Left lung (tissue), 10 donors: ENCODE measurements around the gene METTL4. TPM values are rescaled to one million over a fixed set of nuclear protein-coding genes. Genes with fewer than 3 reads are reported as not detected.

Experiments used
- ATAC-seq: fragments of 200-7000 bp; cut with Tn5 transposase; one replicate; pipeline ENCODE4 v1.9.1; 2020; ENCODE audit warnings: moderate library complexity
- DNase-seq, 4 donors: peaks; one replicate each; pipeline ENCODE4 v3.0.0-alpha.2; 2013 to 2020
- H3K27ac ChIP-seq, 2 donors: fragments of 200-600 bp; sonication (generic) in 1 of 2; one replicate each; pipeline versions ENCODE4 v1.5.0 to v1.8.0; 2020 to 2021
- H3K27me3 ChIP-seq, 2 donors: fragments of 200-600 bp; sonication (generic) in 1 of 2; one replicate each; pipeline versions ENCODE4 v1.5.0 to v1.8.0; 2020 to 2021
- H3K36me3 ChIP-seq, 2 donors: fragments of 200-600 bp; sonication (generic) in 1 of 2; one replicate each; pipeline versions ENCODE4 v1.5.0 to v1.8.0; 2020 to 2021
- H3K4me1 ChIP-seq, 2 donors: fragments of 200-600 bp; one replicate each; pipeline ENCODE4 v1.8.0; 2021
- H3K4me3 ChIP-seq, 2 donors: fragments of 200-600 bp; sonication (generic) in 1 of 2; one replicate each; pipeline versions ENCODE4 v1.5.0 to v1.8.0; 2020 to 2021; ENCODE audit warnings: mild to moderate bottlenecking in 1 of 2
- H3K9me3 ChIP-seq, 2 donors: fragments of 200-600 bp; sonication (generic) in 1 of 2; one replicate each; pipeline versions ENCODE4 v1.5.0 to v1.8.0; 2020 to 2021
- intact Hi-C, 2 donors: fragments of 100-400 bp; cut with DNase I; formaldehyde crosslinking; loops; one replicate each; pipeline versions ENCODE4 v1.11.2 to v1.14.2; 2022
- polyA plus RNA-seq, 6 donors: library from polyadenylated mRNA; unstranded; fragments of 120-200 nt; gene quantifications; one replicate each; pipeline ENCODE4 v1.2.1, GENCODE V29; 2013; ENCODE audit not compliant: insufficient read length in 6 of 6
- total RNA-seq, 2 donors: library from RNA; stranded (reverse); fragmentation: NEBNext Ultra II Directional; extraction: Animal tissue kit (Norgen Biotek cat#: 25700); gene quantifications; one replicate each; pipeline ENCODE4 v1.2.1, GENCODE V29; 2021
- TF ChIP-seq, protein P1 (sequence below), 2 donors: fragments of 200-600 bp; sonication (generic) in 1 of 2; IDR thresholded peaks; one replicate each; pipeline versions ENCODE4 v1.5.0 to v1.8.0; 2021; ENCODE audit warnings: antibody characterized with exemption in 2 of 2
- donor health status: DM: no; HTN: yes; CAD: no.
- donor health status: DM: no; HTN: no; CAD: no.

METTL4 gene
- total and polyA plus RNA-seq, 8 donors: 8.7 to 23.6 (median 20.5) TPM

DNA sequence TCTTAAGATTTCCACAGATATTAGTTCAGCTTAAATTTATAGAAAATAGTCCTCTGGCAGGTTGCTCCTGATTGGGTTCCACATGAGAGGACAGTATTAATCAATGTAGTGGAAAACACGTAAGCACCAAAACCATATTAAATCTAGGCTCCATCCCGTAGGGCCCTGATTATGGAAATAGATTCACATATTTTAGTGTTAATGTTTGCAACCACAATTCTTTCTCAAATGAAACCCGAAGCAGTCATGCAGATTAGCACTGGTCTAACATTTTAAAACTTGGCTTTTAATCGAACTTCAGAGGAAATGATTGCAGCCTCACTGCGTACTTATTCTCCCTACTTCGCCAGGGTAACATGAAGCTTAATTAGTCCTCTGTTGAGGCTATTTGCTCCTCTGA is 60.9 kb downstream of the METTL4 start:
- Histone ChIP-seq H3K27me3 (no peaks in the 10 kb centered on the region), H3K36me3 (no peaks in the 10 kb centered on the region), H3K27ac (no peak overlapping the region), H3K4me3 (no peak overlapping the region), H3K9me3 (no peaks in the 10 kb centered on the region), H3K4me1 (peaks cover 0 to 5% of the 10 kb centered on the region in 2 donors)
- intact Hi-C loops: no loop called here
- ATAC-seq: no peak
- DNase-seq: no peak
- TF ChIP-seq, protein P1, sequence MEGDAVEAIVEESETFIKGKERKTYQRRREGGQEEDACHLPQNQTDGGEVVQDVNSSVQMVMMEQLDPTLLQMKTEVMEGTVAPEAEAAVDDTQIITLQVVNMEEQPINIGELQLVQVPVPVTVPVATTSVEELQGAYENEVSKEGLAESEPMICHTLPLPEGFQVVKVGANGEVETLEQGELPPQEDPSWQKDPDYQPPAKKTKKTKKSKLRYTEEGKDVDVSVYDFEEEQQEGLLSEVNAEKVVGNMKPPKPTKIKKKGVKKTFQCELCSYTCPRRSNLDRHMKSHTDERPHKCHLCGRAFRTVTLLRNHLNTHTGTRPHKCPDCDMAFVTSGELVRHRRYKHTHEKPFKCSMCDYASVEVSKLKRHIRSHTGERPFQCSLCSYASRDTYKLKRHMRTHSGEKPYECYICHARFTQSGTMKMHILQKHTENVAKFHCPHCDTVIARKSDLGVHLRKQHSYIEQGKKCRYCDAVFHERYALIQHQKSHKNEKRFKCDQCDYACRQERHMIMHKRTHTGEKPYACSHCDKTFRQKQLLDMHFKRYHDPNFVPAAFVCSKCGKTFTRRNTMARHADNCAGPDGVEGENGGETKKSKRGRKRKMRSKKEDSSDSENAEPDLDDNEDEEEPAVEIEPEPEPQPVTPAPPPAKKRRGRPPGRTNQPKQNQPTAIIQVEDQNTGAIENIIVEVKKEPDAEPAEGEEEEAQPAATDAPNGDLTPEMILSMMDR (IDR thresholded peaks at IDR 0.05): no peak

DNA sequence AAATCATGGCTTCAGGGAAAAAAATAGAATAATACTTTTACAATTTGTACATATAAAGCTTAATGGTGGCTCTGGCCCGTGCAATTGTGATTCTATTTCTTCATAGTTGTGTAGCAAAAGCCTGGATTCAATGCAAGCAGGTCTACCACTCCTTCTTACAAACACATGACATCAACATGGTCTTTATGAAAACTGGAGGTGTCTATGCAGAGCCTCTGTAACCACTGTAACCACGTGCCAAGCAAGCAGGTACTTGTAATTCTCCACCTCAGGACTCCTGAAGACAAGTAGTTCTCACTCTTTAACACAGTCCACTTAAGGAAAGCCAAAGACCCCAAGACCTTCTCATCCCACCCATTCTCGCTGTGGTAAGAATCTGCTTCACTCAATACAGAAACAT is 62.6 kb downstream of the METTL4 start:
- H3K36me3 ChIP-seq: no peaks in the 10 kb centered on the region
- no peak for DNase-seq
- H3K27ac ChIP-seq: no peak overlapping the region
- intact Hi-C loops: no loop called here
- TF ChIP-seq, protein P1 (IDR thresholded peaks at IDR 0.05): no peak
- H3K4me1 ChIP-seq: no peaks in the 10 kb centered on the region
- H3K4me3 ChIP-seq: no peak overlapping the region
- H3K9me3 ChIP-seq: no peaks in the 10 kb centered on the region
- H3K27me3 ChIP-seq: no peaks in the 10 kb centered on the region
- ATAC-seq: no peak

DNA sequence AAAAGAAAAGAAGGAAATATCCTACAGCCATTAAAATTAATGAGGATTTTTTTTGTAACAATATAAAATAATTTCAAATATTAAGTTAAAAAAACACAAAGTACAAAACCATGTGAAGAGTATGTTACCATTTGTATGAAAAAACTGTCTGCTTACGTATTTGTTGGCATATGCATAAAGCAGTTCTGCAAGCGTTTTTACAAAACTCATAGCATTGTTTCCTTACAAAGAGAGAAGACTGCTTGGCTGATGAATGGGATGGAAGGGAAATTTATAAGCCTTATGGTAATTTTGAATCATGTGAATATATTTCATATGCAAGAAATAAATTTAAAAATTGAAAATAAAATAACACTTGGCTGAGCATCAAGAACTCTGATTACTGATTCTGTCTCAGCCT is 63.1 kb downstream of the METTL4 start:
- DNase-seq: no peak
- no peaks in the 10 kb centered on the region for H3K4me1 ChIP-seq
- intact Hi-C loops: no loop called here
- no peaks in the 10 kb centered on the region for H3K9me3 ChIP-seq
- H3K27ac ChIP-seq: no peak overlapping the region
- ATAC-seq: no peak
- no peaks in the 10 kb centered on the region for H3K27me3 ChIP-seq
- H3K36me3 ChIP-seq: no peaks in the 10 kb centered on the region
- H3K4me3 ChIP-seq: no peak overlapping the region
- TF ChIP-seq, protein P1 (IDR thresholded peaks at IDR 0.05): no peak

DNA sequence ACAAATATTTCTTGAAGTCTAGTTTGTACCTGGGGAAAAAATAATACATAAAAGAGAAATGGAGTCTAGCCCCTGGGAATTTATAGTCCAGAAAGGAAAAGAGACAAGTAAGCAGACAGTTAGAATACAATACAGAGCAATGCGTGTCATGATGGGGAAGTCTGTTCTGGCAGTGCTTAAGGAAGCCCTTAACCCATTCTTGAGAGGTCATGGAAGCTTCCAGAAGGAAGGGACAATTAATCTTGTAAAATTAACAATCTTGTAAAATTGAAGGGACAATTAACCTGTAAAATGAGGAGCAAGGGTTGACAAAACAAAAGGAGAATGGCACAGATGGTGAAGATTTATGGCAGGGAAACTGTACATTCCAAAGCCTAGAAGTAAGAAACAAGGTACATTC is 66.7 kb downstream of the METTL4 start:
- H3K4me3 ChIP-seq: no peak overlapping the region
- intact Hi-C loops: no loop called here
- H3K36me3 ChIP-seq: no peaks in the 10 kb centered on the region
- no peak for DNase-seq
- ATAC-seq: no peak
- H3K9me3 ChIP-seq: no peaks in the 10 kb centered on the region
- no peaks in the 10 kb centered on the region for H3K4me1 ChIP-seq
- TF ChIP-seq, protein P1 (IDR thresholded peaks at IDR 0.05): no peak
- H3K27ac ChIP-seq: no peak overlapping the region
- no peaks in the 10 kb centered on the region for H3K27me3 ChIP-seq

DNA sequence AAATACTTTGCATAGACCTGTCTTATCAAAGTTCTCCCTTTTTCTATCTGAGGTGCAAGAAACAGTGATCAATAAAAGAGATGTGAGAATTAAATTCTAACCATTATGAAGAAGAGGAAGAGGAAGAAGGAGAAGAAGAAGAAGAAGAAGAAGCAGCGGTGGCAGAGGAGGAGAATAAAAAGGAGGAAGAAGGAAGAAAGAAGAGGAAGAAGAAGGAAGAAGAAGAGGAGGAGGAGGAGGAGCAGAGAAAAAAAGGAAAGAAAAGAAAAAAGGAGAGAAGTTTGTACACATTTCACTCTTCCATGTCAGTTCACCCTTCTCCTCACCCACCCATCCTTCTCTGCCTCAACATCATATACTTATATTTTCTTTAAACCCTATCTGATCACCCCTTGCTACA is 68.4 kb downstream of the METTL4 start:
- Histone ChIP-seq H3K27me3 (no peaks in the 10 kb centered on the region), H3K9me3 (no peaks in the 10 kb centered on the region), H3K27ac (no peak overlapping the region), H3K36me3 (no peaks in the 10 kb centered on the region), H3K4me1 (no peaks in the 10 kb centered on the region), H3K4me3 (no peak overlapping the region)
- no peak for ATAC-seq
- TF ChIP-seq, protein P1 (IDR thresholded peaks at IDR 0.05): no peak
- intact Hi-C loops: no loop called here
- no peak for DNase-seq
